ENCODE measurements around the gene HSF4.
A peak's percentile ranks its signal among the peaks of the same experiment; 100 is the strongest.

The HSF4 gene

DNA sequence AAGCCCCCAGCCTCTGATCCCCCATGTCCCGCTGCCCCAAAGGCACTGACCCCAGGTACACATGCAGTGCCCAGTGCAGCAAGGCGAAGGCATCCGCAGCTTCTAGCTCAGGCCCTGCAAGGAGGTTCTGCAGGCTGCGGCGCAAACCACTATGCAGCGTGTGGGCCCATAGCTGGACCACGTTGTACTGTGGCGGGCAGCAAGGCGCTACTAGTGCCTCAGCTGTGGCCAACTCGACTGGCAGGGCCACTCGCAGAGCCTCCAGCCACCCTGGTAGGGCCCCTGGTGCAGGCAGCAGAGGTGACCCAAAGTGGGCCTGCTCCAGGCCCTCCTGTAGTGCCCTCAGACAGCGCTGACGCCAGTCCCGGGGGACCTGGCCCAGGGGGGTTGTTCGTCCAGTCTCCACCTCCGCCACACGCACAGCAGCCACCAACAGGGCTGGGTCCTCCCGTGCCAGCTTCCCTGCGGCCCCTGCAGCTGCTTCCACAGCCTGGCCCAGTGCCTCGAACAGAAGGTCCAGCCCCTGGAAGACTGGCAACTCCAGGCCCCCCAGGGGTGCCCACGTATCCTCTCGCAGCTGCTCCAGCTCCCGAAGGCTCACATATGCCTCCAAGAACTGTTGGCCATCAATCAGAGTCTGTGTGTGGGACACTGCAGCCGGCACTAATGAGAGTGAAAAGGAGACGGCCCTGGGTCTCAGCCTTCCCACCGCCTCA is 22.8 kb downstream of the HSF4 start:
- DNase-seq, result no peak

DNA sequence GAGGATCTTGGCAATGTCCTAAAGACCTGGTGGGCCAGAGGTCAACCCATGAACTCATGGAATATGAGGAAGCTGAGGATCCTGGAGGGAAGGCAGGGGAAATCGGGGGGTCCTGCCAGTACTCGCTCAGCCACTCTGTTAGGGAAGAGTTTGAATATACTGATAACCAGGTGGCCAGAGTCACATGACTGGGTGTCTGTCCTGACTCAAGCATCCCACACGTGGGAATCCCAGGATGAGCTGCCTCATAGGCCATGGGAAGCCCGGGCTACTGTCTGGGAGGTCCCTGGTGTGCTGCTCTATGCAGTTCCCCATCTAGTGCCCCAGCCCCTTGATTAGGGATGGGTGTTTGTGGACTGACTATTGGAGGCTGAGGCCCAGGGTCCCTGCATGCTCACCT is 23.8 kb downstream of the HSF4 start:
- DNase-seq, result no peak

DNA sequence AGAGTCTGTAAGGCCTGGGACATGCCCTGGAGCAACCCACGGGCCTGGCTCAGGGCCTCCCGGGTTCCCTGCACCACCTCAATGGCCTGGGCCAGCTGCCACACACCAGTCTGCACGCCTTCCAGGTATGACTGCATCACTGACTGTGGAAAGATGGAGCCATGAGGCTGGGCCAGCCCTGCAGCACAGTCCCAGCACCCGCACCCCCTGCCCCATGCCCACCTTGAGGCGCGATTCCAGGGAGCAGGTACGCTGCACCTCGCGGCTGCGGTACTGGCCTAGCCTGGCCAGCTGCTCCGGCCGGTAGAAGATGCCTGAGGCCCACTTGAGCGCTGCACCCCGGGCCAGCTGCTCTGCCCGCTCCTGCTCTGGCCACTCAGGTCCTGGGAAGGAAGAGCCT is 24.3 kb downstream of the HSF4 start:
- DNase-seq, result no peak

DNA sequence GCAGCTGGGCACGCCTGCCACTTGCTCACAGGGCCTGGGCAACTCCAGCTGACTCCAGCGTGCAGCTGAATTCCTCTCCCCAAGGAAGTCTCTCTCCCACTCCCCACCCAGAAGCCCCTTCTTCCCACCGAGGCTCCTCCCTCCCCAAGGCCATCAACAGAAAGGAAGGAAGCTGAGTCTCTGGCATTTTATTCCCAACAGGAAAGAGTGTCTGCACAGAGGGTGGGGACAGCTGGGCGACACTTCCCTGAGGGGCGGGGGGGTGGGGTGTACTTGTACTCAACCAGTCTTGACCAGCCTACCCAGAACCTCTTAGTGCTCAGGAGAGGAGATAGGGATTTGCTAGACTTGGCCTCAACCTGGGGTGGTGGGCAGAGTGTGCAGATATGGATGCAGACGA is 25.5 kb downstream of the HSF4 start, which contains the start of gene EXOC3L1:
Gene EXOC3L1, minus strand, starts transcription at position 96 of the 400 bp plus-strand sequence. CDS start 460 bp downstream, outside the sequence.
- DNase-seq, result no peak

DNA sequence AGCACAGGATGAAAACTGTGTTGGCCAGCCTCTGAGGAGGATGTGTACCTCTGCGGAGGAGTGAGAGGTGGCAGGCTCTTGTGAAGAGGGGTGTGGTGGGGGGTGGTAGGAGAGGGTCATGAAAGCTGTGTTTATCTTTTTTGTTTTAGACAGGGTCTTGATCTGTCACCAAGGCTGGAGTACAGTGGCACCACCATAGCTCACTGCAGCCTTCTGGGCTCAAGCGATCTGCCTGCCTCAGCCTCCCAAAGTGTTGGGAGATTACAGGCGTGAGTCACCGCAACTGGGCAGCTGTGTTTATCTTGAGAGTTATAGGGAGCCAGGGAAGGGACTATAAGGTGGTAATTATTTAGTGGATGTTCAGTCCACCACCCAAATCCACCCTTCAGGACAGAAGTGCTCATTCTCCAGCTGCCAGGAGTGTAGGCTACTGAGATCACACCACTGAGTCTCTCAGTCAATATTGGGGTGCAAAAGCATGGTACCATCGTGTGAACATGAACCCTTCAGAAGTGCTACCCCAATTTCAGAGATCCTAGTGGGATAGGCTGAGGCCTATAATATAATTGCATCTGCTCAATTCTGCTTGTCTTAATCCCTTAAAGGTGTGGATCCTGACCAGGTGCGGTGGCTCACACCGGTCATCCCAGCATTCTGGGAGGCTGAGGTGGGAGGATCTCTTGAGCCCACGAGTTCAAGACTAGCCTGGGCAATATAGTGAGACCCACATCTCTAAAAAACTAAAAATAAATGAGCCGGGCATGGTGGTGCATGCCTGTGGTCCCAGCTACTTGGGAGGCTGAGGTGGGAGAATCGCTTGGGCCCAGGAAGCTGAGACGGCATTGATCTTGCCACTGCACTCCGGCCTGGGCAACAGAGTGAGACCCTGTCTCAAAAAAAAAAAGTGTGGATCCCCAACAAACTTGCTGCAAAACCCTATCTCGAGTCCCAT is 26.2 kb downstream of the HSF4 start:
- no peak for DNase-seq

DNA sequence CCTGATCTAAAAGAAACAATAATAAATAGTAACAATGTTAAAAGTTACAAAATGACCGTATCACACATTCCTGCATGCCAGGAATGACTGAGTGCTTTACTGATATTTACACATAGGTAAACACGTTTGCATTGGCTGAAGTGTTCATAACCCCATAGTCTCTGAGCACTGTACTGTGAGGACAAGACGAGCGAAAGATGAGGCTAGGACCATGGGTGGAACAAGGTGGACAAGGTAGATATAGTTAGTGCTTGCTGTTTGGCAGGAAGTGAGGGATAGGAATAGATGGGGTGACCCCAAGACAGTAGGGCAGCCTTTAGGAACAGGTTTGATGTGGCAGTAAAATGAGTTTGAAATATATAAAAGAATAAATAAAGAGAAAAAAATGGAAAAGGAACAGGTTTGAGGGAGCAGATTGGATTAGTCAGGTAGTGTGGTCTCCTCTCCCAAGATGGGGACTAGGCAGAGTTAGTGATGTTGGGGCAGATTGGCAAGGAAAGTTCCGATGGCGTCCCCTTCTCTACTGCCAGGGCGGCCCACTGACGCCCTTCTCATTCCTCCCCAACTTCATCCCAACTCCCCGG is 27.0 kb downstream of the HSF4 start:
- no peak for DNase-seq

DNA sequence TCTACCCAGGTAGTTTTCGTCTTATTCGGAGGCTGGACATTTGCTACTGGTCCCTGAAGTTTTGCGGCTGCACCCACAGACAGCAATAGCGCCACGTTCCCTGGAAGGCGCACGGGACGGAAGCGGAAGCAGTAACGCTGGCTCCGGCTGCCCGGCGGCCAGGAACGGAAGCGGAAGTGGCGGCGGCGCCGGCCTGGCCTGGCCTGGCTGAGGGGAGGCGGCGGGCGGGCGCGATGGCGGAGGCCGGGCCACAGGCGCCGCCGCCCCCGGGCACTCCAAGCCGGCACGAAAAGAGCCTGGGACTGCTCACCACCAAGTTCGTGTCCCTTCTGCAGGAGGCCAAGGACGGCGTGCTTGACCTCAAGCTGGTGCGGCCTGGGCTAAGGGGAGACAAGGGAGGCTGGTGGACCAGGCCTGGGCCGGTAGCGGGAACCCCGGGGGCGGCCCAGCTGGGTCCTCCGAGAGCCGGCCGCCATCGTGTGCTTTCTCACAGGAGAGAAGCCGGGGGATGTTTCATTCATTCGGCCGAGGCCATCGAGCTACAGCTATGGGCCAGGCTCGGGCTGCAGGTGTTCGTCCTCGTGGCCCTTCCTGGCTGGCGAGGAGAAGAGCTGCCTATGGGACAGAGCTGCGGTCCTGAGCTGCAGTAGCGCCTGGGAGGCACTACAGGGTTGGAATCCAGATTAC is 27.6 kb downstream of the HSF4 start, which contains the start of gene E2F4:
Gene E2F4, plus strand, starts transcription at position 161 of the 687 bp plus-strand sequence. Its CDS starts 73 bp downstream, at position 234.
- DNase-seq, result peak; percentile 88

DNA sequence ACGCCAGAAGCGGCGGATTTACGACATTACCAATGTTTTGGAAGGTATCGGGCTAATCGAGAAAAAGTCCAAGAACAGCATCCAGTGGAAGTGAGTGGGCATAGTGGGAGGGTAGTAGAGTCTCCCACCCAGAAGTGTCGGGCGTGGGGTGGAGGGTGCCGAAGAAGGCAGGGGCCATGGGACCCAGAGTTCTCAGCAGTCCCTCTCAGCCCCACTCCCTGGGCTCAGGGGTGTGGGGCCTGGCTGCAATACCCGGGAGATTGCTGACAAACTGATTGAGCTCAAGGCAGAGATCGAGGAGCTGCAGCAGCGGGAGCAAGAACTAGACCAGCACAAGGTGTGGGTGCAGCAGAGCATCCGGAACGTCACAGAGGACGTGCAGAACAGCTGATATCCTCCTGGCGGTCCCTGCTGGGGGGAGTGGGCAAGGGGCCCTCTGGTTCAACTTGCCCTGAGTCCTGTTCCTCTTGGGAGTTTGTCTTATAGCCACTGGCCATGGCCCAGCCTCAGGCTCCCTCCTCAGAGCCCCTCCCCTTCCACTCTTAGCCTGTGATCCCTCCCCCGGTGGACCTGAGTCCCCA is 28.3 kb downstream of the HSF4 start:
- DNase-seq, result no peak

DNA sequence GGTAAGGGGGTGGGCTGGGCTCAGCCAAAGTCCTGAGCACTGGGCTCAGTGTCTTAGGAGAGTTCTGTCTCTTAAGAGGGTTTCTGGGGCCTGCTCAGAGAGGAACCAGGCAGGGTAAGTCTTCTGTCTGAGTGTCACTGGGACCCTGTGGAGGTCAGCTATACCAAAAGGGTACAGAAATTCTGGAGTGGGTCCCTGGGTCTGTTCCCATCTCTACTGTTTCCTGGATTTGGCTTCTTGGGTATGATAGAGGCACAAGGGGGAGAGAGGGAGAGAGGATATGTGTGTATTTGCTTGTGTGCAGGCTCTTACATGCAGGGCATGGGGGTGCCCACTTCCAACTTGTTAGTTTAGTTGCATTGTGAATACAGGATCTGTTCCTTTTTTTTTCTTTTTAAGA is 29.0 kb downstream of the HSF4 start:
- no peak for DNase-seq

DNA sequence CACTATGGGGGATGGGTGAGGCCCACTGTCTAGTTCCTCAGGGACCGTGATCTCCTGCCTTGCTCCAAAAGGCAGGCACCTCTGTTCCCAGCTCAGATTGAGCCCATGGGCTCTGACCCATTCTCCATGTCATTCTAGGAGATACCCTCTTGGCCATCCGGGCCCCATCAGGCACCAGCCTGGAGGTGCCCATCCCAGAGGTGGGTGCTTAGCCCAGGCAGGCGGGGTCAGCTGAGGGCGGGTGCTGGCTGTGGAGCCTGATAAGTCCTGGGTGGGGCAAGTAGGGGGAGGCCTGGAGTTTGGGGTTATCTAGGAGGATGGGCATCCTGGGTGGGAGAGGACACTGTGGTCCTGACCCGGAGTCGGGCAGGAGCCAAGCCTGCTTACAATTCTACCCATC is 29.7 kb downstream of the HSF4 start:
- DNase-seq, result no peak

DNA sequence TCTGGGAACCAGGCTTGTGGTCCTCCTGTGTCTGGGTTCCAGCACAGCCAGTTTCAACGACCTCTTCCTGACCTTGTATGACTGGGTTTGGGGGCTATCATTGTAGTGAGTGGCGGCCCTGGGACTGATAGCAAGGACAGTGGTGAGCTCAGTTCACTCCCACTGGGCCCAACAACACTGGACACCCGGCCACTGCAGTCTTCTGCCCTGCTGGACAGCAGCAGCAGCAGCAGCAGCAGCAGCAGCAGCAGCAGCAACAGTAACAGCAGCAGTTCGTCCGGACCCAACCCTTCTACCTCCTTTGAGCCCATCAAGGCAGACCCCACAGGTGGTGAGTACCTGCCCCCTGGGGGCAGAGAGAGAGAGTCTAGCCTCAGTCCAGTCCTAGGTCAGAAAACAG is 31.1 kb downstream of the HSF4 start:
- DNase-seq, result no peak

DNA sequence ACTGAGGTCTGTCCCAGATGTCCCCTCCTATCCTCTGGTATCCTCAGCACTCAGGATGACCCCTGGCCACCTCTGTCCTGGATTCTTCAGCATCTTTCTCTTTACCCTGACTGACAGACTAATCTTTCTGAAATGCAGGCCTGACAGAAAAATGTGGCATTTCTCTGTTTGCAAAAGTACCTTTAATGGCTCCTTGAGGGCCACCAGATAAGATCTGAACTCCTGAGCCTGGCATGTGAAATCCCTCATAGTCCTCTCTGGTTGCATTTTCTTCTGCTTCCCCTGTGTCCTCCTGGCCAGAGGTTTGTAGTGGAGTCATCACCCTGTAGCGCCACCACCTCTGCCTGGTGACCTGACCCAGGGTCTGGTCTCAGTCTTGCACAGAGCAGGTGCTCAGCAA is 32.3 kb downstream of the HSF4 start:
- DNase-seq, result no peak

DNA sequence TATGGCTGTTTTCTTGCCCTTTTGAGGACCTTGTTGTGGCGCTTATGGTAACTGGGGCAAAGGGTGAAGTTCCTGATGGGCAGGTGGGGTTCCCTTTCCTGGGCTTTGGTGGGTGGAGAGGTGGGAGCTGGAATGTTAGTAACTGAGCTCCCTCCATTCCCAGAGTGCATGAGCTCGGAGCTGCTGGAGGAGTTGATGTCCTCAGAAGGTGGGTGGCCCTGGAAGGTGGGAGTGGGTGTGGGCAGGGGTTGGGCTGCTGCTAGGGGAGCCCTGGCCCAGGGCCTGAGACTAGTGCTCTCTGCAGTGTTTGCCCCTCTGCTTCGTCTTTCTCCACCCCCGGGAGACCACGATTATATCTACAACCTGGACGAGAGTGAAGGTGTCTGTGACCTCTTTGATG is 33.2 kb downstream of the HSF4 start:
- no peak for DNase-seq

DNA sequence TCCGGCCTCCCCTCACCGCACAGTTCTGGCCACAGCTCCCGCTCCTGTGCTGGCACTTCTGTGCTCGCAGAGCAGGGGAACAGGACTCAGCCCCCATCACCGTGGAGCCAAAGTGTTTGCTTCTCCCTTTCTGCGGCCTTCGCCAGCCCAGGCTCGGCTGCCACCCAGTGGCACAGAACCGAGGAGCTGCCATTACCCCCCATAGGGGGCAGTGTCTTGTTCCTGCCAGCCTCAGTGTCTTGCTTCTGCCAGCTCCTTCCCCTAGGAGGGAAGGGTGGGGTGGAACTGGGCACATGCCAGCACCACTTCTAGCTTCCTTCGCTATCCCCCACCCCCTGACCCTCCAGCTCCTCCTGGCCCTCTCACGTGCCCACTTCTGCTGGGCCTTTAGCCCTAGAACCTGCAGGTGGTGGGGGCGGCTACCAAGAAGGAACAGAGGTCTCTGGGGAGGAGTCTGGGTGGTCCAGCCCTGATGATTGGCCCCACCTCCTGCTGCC is 33.7 kb downstream of the HSF4 start:
- DNase-seq, result no peak

DNA sequence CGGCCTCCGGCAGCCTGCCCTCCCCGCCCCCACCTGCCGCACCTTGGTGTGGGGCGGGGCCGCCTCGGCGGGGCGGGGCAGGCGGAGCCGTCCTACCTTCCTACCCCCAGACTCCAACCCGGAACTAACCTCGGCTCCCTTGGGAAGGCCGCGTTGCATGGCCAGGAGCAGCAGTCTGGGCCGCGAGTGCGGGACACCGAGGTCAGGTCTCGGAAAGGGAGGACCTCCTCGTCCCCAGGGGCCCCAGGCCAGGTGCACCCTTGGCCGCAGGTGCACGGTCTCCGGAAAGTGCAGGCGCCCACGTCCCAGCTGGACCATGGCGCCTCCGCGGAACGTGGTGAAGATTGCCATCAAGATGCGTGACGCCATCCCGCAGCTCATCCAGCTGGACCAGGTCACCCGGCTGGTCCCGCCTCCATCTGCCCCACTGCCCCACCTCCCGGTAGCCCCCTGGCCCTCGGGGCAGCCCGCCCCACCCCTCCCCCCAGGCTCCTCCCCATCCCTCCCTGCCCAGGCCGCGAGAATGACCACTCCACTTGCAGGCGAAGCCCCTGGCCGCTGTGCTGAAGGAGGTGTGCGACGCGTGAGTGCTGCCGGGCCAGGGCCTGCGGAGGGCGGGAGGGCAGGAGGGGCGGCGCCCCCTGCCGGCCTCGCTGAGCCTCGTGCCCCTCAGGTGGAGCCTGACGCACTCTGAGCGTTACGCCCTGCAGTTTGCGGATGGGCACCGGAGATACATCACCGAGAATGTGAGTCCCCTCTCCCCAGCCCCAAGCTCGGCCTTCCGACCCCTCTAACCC is 34.7 kb downstream of the HSF4 start, which contains the start of gene ELMO3:
Gene ELMO3, plus strand, starts transcription at position 121 of the 797 bp plus-strand sequence. Its CDS starts 196 bp downstream, at position 317.
- DNase-seq, result no peak

DNA sequence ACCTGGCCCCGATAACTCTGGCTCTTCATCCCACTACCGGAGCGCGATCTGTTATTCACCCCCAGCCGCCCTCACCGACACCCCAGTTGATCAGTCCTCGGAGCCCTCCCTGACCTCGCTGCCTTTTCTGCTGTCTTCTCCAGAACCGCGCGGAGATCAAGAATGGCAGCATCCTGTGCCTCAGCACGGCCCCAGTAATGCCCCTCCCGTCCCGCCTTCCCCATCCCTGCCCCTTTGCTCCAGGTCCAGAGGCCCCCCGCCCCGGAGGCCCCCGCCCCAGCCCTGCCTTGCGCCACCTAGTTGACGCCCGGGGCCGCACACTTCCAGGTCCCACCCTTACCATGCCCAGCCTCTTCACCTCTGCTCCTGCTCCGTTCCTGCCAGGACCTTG is 35.3 kb downstream of the HSF4 start:
- DNase-seq, result no peak

DNA sequence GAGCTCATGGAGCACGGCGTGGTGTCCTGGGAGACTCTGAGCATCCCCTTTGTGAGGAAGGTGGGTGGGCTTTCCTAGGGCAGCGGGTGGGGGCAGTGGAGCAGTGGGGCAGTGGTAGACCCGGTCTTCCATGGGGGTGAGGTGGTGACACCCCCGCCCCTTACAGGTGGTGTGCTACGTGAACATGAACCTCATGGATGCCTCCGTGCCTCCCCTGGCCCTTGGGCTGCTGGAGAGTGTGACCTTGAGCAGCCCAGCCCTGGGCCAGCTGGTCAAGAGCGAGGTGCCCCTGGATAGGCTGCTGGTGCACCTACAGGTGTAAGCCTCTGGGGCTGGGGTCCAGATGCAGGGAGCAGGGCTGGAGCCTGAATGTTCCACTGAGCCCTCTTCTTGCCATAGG is 35.9 kb downstream of the HSF4 start:
- DNase-seq, result no peak

DNA sequence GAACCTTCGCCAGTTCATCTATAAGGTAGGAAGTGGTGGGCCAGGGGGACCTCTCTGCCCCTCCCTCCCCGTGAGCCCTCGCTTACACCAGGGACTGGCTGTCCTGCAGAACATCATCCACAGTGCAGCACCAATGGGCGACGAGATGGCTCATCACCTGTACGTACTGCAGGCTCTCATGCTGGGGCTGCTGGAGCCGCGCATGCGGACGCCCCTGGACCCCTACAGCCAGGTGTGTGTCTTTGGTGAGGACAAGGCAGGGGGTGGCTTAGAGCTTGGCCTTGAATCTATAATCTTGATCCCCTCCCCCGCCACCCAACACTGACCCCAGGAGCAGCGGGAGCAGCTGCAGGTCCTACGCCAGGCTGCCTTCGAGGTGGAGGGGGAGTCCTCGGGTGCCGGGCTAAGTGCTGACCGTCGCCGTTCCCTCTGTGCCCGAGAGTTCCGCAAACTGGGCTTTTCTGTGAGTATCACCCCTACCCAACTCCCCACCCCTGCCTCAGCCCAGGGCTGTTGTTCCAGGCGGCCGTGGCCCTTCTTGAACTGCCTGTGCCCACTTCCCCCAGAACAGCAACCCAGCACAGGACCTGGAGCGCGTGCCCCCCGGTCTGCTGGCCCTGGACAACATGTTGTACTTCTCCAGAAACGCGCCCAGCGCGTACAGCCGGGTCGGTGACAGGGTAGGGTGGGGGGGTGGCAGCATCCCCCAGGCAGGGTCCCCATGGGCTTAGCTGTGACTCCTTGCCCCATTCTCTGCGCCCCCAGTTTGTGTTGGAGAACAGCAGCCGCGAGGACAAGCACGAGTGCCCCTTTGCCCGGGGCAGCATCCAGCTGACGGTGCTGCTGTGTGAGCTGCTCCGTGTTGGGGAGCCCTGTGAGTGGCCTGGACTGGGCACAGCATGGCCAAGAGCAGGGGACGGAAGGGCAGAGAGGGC is 37.1 kb downstream of the HSF4 start:
- no peak for DNase-seq

DNA sequence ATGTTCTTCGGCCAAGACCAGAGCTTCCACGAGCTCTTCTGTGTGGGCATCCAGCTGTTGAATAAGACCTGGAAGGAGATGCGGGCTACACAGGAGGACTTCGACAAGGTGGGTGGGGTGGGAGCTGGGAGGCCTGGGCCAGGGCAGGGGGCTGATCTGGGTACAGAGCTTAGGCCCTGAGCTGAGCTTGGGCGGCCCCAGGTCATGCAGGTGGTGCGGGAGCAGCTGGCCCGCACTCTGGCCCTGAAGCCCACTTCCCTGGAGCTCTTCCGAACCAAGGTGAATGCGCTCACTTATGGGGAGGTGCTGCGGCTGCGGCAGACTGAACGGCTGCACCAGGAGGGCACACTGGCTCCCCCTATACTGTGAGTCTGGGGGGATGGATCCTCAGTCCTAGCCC is 37.9 kb downstream of the HSF4 start:
- no peak for DNase-seq

DNA sequence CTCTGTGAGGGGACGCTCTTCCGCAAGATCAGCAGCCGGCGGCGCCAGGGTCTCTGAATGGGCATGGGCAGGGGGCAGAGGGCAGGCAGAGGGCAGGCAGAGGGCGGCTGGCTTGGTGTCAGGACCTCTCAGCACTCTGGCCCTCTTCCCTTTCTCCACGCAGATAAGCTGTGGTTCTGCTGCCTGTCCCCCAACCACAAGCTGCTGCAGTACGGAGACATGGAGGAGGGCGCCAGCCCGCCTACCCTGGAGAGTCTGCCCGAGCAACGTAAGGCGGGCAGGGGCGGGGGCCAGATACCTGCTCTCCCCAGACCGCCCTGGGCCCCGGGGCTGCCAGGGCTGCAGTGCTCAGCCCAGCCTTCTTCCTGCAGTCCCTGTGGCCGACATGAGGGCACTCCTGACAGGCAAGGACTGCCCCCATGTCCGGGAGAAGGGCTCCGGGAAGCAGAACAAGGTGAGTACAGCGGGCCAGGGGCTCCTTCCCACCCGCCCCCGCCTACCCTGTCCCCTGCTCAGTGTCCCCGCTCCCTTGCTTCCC is 38.5 kb downstream of the HSF4 start:
- DNase-seq, result no peak

Measured in CD4-positive, alpha-beta T cell treated with Interleukin-17A for 4 hours (primary cell).